ENCODE data around the gene KCNQ2.
"Not testable (repeated sequence)": the region's sequence is repeated elsewhere in the genome, so short reads cannot be mapped to it uniquely, and the experiment has no call there.

Gene KCNQ2

DNA sequence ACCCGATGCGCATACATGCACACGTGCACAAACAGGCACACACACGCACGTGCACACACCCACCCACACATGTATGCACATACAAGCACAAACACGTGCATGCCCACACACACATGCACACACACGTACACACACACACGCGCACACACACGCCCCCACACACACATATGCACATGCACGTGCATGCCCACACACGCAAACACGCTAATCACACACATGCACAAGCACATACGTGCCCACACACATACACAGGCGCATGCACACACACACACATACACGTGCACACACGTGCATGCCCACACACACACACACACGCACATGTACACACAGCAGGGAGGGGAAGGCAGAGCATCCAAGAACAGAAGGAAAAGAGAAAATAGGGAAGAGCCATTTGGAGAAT is 84.5 kb downstream of the KCNQ2 start:
- Histone ChIP-seq H3K27ac (ENCODE audit: low read length) (no peak overlapping the region), H3K27me3 (ENCODE audit: control insufficient read depth, insufficient read depth, low read length) (no peaks in the 10 kb centered on the region), H3K36me3 (ENCODE audit: control insufficient read depth, low read depth, low read length) (no peaks in the 10 kb centered on the region), H3K4me3 (ENCODE audit: low read length) (no peak overlapping the region), H3K9me3 (ENCODE audit: control insufficient read depth, low read depth, low read length) (peaks cover 6% of the 10 kb centered on the region), H3K4me1 (ENCODE audit: control insufficient read depth, low read depth, low read length) (no peaks in the 10 kb centered on the region), H3K9ac (ENCODE audit: low read length) (no peak overlapping the region)

DNA sequence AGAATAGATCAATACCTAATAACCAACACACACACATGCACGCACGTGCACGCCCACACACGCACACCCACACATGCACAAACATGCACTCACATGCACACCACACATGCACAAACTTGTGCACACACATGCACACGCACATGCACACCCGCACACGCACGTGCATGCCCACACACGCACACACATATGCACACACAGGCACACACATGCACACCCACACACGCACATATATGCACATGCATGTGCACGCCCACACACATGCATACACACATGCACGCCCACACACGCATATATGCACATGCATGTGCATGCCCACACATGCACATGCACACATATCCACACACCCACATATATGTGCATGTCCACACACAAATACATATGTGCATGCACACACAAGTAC is 85.1 kb downstream of the KCNQ2 start:
- Histone ChIP-seq H3K27me3 (ENCODE audit: control insufficient read depth, insufficient read depth, low read length) (no peaks in the 10 kb centered on the region), H3K27ac (ENCODE audit: low read length) (no peak overlapping the region), H3K4me3 (ENCODE audit: low read length) (no peak overlapping the region), H3K9ac (ENCODE audit: low read length) (no peak overlapping the region), H3K9me3 (ENCODE audit: control insufficient read depth, low read depth, low read length) (peaks cover 6% of the 10 kb centered on the region), H3K36me3 (ENCODE audit: control insufficient read depth, low read depth, low read length) (no peaks in the 10 kb centered on the region), H3K4me1 (ENCODE audit: control insufficient read depth, low read depth, low read length) (no peaks in the 10 kb centered on the region)

DNA sequence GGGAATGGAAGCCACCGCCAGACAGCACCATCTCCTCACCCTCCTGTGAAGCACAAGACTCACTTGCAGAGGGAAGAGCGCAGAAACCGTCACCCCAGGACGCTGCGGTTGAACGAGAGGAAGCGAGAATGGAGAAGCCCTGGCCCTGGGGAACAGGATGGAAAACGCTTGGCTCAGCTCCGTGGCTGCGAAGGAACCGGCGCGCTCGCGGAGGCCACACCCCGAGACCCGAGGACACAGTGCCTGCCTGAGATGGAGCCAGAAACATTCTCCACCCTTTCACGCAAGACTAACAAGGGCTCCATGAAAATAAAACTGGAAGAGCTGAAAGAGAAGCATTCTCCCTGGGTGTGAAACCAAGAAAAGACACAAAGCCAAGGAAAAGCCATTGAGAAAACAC is 86.0 kb downstream of the KCNQ2 start:
- Histone ChIP-seq H3K9ac (ENCODE audit: low read length) (no peak overlapping the region), H3K27me3 (ENCODE audit: control insufficient read depth, insufficient read depth, low read length) (no peaks in the 10 kb centered on the region), H3K27ac (ENCODE audit: low read length) (no peak overlapping the region), H3K4me3 (ENCODE audit: low read length) (no peak overlapping the region), H3K36me3 (ENCODE audit: control insufficient read depth, low read depth, low read length) (no peaks in the 10 kb centered on the region), H3K9me3 (ENCODE audit: control insufficient read depth, low read depth, low read length) (peaks cover 6% of the 10 kb centered on the region), H3K4me1 (ENCODE audit: control insufficient read depth, low read depth, low read length) (no peaks in the 10 kb centered on the region)

DNA sequence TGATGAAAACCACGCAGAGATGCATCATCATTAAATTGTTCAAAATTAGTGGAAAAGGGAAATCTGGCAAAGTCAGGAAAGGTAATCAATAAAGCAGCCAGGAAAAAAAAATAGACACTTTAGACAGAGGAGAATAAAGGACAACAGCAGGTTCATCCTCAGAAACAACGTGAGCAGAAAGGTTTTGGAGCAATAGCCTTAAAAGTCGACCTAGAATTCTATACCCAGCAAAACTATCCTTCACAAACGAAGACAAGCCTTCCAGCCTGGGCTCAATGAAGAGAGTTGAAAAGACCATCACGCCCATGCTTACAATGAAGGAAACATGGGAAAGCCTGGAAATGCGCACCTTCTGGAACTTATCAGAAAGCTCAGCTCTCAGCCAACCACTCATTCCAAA is 86.6 kb downstream of the KCNQ2 start:
- Histone ChIP-seq H3K36me3 (ENCODE audit: control insufficient read depth, low read depth, low read length) (no peaks in the 10 kb centered on the region), H3K9me3 (ENCODE audit: control insufficient read depth, low read depth, low read length) (peaks cover 6% of the 10 kb centered on the region), H3K4me1 (ENCODE audit: control insufficient read depth, low read depth, low read length) (no peaks in the 10 kb centered on the region), H3K27me3 (ENCODE audit: control insufficient read depth, insufficient read depth, low read length) (no peaks in the 10 kb centered on the region), H3K27ac (ENCODE audit: low read length) (no peak overlapping the region), H3K4me3 (ENCODE audit: low read length) (no peak overlapping the region), H3K9ac (ENCODE audit: low read length) (no peak overlapping the region)

DNA sequence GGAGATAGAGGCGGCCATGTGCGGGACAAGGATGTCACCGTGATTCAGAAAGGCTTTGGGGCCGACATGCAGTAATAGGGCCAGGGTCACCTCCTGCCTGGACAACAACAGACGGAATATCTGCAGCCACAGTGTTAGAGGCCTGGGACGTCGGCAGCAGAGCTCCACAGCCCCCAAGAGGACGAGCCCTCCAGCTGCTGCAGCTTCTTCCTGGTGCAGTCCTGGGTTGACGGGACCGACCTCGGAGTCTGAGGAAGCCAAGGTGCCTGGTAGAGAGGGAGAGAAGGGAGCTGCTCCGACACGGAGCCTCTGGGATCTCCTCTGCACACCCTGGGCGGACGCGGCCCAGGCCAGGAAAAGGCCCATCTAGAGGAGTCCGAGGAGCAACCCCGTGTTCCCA is 88.1 kb downstream of the KCNQ2 start:
- peaks cover 6% of the 10 kb centered on the region for H3K9me3 ChIP-seq (ENCODE audit: control insufficient read depth, low read depth, low read length)
- H3K4me3 ChIP-seq (ENCODE audit: low read length): no peak overlapping the region
- no peak overlapping the region for H3K27ac ChIP-seq (ENCODE audit: low read length)
- no peaks in the 10 kb centered on the region for H3K4me1 ChIP-seq (ENCODE audit: control insufficient read depth, low read depth, low read length)
- no peaks in the 10 kb centered on the region for H3K27me3 ChIP-seq (ENCODE audit: control insufficient read depth, insufficient read depth, low read length)
- H3K9ac ChIP-seq (ENCODE audit: low read length): no peak overlapping the region
- H3K36me3 ChIP-seq (ENCODE audit: control insufficient read depth, low read depth, low read length): no peaks in the 10 kb centered on the region

DNA sequence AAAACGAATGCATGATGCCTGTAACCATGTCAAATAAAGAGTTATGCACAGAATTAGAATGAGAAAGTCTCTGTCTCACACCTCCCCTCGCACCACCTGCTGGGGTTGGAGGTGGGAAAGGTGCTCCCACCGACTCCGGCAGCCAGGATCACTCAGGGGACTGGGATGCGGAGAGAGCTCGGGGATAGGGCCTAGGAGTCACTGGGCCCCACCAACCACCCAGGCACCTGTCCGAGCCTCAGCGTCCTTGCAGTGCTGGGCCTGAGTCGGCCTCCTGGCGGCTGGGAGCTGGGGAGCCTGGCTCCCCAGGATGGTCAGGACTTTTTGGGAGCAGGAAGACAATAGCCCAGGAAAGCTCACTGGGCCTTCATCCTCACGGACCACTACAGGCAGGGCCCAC is 88.9 kb downstream of the KCNQ2 start:
- no peaks in the 10 kb centered on the region for H3K36me3 ChIP-seq (ENCODE audit: control insufficient read depth, low read depth, low read length)
- H3K27ac ChIP-seq (ENCODE audit: low read length): no peak overlapping the region
- peaks cover 6% of the 10 kb centered on the region for H3K9me3 ChIP-seq (ENCODE audit: control insufficient read depth, low read depth, low read length)
- H3K4me3 ChIP-seq (ENCODE audit: low read length): no peak overlapping the region
- no peaks in the 10 kb centered on the region for H3K4me1 ChIP-seq (ENCODE audit: control insufficient read depth, low read depth, low read length)
- no peak overlapping the region for H3K9ac ChIP-seq (ENCODE audit: low read length)
- H3K27me3 ChIP-seq (ENCODE audit: control insufficient read depth, insufficient read depth, low read length): peaks cover 2% of the 10 kb centered on the region

DNA sequence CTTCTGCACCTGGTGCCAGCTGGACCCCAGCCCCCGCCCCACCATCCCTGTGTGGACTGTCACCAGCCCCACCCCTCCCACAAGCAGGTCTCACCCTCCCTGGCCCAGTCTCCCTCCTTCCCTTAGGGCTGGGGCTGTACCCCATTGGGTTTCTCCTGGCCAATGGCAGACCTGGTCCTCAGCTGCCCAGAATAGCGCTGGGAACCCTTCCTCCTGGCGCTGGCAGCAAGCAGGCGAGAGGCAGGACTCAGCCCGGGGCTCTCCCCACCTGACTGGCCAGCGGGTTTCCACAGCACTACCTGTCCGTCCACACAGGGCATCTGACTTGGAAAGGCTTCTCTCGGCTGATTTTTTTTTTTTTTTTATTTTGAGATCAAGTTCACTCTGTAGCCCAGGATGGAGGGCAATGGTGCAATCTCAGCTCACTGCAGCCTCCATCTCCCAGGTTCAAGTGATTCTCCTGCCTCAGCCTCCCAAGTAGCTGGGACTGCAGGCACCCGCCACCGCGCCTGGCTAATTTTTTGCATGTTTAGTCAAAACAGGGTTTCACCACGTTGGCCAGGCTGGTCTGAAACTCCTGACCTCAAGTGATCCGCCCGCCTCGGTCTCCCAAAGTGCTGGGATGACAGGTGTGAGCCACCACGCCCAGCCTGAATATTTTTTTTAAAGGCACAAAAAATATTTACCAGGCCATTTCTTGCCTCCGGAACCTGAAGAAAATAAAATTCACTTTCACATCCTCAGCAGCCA is 89.7 kb downstream of the KCNQ2 start:
- Histone ChIP-seq H3K4me1 (ENCODE audit: control insufficient read depth, low read depth, low read length) (peaks cover 8% of the 10 kb centered on the region), H3K9ac (ENCODE audit: low read length) (no peak overlapping the region), H3K27ac (ENCODE audit: low read length) (no peak overlapping the region), H3K36me3 (ENCODE audit: control insufficient read depth, low read depth, low read length) (no peaks in the 10 kb centered on the region), H3K27me3 (ENCODE audit: control insufficient read depth, insufficient read depth, low read length) (peaks cover 10% of the 10 kb centered on the region), H3K4me3 (ENCODE audit: low read length) (no peak overlapping the region), H3K9me3 (ENCODE audit: control insufficient read depth, low read depth, low read length) (peaks cover 6% of the 10 kb centered on the region)

DNA sequence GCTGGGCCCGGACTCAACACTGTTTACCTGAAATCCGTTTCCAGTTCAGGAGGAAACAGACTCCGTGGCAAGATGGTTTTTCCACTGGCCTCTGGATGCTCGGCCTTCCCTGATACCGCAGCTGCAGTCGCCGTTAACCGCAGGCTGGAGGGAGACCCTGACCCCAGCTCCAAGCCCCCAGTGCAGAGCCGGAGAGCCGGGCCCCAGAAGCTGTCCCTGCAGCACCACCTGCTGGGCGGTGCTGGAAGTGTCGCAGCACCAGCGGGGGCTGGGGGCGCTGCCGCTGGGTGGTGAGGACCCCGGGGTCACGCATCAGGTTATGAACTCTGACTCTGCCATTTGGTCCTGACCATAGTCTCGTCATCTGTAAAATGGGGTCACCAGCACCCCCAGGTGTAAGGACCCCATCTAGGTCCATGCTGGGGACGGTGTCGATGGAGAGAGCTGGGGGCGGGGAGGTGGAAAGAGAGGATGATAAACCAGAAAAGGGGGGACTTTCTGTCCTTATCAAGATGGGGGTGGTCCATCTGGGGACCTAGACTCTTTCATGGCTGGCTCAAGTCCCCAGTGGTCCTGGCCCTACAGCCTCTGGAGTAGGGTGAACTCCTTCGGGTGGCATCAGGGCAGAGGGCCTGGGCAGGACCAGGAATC is 90.5 kb downstream of the KCNQ2 start:
- Histone ChIP-seq H3K4me3 (ENCODE audit: low read length) (no peak overlapping the region), H3K9ac (ENCODE audit: low read length) (no peak overlapping the region)

DNA sequence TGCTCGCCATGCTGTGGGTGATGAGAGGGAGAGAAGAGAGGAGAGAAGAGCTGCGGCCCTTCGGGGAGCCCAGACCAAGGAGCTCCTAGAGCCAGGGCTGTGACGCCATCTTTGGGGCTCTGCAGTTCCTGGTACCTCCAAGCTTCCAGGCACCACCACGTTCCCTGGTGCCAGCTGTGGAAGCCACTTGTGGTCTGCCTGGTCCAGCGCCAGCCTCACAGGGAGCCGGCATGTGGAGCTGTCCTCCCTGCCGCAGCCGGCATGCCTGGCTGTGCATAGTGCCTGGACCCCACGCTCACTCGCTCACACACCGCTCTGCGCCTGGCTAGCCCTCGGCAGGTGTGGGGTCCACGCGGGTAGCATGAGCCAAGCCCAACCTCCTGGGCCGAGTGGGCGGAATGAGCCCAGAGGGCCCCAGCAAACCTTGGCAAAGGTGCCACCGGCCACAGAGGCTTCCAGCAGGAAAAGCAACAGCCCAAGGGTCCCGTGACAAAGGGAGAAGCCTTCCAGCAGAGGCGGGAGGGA is 92.0 kb downstream of the KCNQ2 start:
- H3K4me3 ChIP-seq (ENCODE audit: low read length): no peak overlapping the region
- H3K27ac ChIP-seq (ENCODE audit: low read length): no peak overlapping the region
- no peaks in the 10 kb centered on the region for H3K9me3 ChIP-seq (ENCODE audit: control insufficient read depth, low read depth, low read length)
- peaks cover 8% of the 10 kb centered on the region for H3K4me1 ChIP-seq (ENCODE audit: control insufficient read depth, low read depth, low read length)
- no peaks in the 10 kb centered on the region for H3K36me3 ChIP-seq (ENCODE audit: control insufficient read depth, low read depth, low read length)
- peaks cover 10% of the 10 kb centered on the region for H3K27me3 ChIP-seq (ENCODE audit: control insufficient read depth, insufficient read depth, low read length)
- no peak overlapping the region for H3K9ac ChIP-seq (ENCODE audit: low read length)

More for the DNA sequence above, 90.5 kb downstream of the KCNQ2 start:
- peaks cover 10% of the 10 kb centered on the region for H3K27me3 ChIP-seq (ENCODE audit: control insufficient read depth, insufficient read depth, low read length)
- H3K36me3 ChIP-seq (ENCODE audit: control insufficient read depth, low read depth, low read length): no peaks in the 10 kb centered on the region
- no peak overlapping the region for H3K27ac ChIP-seq (ENCODE audit: low read length)
- peaks cover 6% of the 10 kb centered on the region for H3K9me3 ChIP-seq (ENCODE audit: control insufficient read depth, low read depth, low read length)
- H3K4me1 ChIP-seq (ENCODE audit: control insufficient read depth, low read depth, low read length): peaks cover 8% of the 10 kb centered on the region

DNA sequence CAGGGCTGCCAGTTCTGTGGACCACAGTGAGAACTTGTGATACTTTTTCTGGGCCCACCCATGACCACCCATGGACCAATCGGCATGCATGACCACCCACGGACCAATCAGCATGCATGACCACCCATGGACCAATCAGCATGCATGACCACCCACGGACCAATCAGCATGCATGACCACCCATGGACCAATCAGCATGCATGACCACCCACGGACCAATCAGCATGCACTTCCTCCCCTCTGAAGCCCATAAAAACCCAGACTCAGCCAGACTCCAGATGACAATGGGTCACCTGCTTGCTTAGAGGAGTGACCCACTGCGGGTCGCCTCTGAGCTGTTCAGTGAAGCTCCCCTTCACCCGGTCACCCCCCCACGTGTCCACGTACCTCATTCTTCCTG is 92.6 kb downstream of the KCNQ2 start:
- H3K4me3 ChIP-seq (ENCODE audit: low read length); H3K27ac ChIP-seq (ENCODE audit: low read length); H3K4me1 ChIP-seq (ENCODE audit: control insufficient read depth, low read depth, low read length); H3K9me3 ChIP-seq (ENCODE audit: control insufficient read depth, low read depth, low read length); H3K36me3 ChIP-seq (ENCODE audit: control insufficient read depth, low read depth, low read length); H3K9ac ChIP-seq (ENCODE audit: low read length): not testable (repeated sequence)
- H3K27me3 ChIP-seq (ENCODE audit: control insufficient read depth, insufficient read depth, low read length): peaks cover 10% of the 10 kb centered on the region

DNA sequence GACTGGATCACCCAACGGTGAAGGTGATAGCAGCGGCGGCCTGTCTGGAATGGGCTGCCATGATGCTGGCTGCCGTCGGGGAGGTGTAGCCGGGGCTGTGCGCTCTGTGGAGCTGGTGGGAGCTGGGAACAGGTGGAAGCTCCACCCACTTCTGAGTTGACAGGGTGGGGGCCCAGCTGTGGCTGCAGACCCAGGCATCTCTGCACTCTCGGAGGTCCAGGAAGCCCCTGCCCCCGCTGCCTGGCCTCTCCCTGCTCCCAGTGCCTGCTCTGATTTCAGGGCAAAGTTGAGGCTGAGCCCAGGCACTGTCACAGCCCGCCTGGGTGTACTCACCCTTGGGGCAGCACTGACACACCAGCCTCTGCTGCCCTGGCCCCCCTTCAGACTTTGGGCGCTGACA is 93.2 kb downstream of the KCNQ2 start:
- Histone ChIP-seq H3K36me3 (ENCODE audit: control insufficient read depth, low read depth, low read length) (no peaks in the 10 kb centered on the region), H3K27ac (ENCODE audit: low read length) (no peak overlapping the region), H3K27me3 (ENCODE audit: control insufficient read depth, insufficient read depth, low read length) (peaks cover 10% of the 10 kb centered on the region), H3K9me3 (ENCODE audit: control insufficient read depth, low read depth, low read length) (no peaks in the 10 kb centered on the region), H3K4me3 (ENCODE audit: low read length) (no peak overlapping the region), H3K9ac (ENCODE audit: low read length) (no peak overlapping the region), H3K4me1 (ENCODE audit: control insufficient read depth, low read depth, low read length) (peaks cover 8% of the 10 kb centered on the region)

DNA sequence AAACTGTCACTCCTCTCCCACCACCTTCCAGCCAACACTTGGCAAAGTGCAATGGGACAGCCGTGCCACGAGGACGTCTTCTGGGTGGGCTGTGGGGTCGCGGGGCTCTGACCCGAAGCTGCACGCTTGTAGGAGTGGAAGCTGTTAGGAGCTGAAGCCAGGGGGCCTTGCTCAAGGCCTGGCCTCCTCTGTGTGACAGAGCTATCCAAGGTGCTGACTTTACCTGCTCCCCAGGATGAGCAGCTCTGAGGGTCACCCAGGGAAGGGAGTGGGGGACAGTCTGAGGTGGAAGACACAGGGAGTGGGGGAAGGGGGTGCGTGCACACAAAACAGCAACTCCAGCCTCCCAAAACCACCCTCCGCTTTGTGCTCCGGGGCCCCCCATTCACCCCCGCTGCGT is 93.8 kb downstream of the KCNQ2 start:
- Histone ChIP-seq H3K4me3 (ENCODE audit: low read length) (no peak overlapping the region), H3K36me3 (ENCODE audit: control insufficient read depth, low read depth, low read length) (no peaks in the 10 kb centered on the region), H3K27ac (ENCODE audit: low read length) (no peak overlapping the region), H3K9me3 (ENCODE audit: control insufficient read depth, low read depth, low read length) (no peaks in the 10 kb centered on the region), H3K4me1 (ENCODE audit: control insufficient read depth, low read depth, low read length) (peaks cover 8% of the 10 kb centered on the region), H3K27me3 (ENCODE audit: control insufficient read depth, insufficient read depth, low read length) (peaks cover 10% of the 10 kb centered on the region), H3K9ac (ENCODE audit: low read length) (no peak overlapping the region)

Data from iPS-18a (cell line).